NCI-H2081 (cell line): ENCODE results near the gene DUOXA1.
A peak's percentile ranks its signal among the peaks of the same experiment; 100 is the strongest.

ENCODE experiments used
- DNase-seq, 2 experiments: peaks; one replicate each; lab custom pipeline; 2025; lab: John Stamatoyannopoulos, UW

DUOXA1 gene

DNA sequence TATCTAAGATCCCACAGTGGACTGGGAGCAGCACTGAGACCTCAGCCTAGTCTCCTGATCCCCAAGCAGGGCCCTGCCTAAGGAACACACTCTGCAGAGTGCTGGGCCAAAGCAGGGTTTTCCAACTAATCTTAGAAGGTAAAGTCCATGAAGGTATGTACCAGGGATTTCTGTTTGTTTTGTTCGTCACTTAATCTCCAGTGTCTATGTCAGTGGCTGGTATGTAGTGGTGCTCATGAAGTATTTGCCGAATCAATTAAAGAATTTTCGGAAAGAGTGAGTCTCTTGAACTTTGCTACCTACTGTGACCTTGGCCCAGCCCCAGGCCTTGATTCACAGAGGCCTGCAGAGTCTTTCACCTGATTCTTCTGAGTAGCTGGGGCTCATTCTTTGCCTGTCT, 1.8 kb upstream of the DUOXA1 start:
- no peak for DNase-seq

- no peak for DNase-seq
Measured at GRCh38 chr15:45130291-45131000, 767 bp upstream of the DUOXA1 start.

GRCh38 chr15:45128971-45129639, 574 bp downstream of the DUOXA1 start:
- DNase-seq: no peak

DNA sequence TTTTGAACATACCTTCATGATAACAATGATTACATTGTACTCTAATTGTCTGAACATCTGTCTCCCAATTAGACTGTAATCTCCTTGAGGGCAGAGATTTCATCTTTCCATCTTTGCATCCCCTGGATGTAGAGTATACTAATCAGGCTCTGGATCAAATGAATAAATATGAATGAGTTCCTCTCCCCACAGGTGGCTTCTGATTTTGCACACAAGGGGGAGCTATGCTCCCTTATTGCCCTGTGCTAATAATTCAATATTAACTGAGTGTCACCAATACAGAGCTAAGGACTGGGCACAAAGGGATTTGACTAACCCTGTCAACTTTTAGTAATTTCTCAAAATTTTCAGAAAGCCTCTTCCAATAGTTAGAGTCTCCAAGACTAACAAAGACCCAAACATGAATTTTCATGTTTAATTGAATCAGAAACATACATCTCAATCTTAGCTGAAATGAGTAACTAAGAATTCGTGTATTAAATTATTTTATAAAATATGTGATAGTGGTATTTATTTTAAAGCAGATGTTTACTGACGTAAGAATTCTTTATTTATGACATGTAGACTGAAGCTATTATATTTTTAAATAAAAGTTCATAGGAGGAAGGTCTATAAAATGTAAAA, 3.0 kb downstream of the DUOXA1 start:
- DNase-seq: peak in 1 of 2 experiments; percentile 34

DNA sequence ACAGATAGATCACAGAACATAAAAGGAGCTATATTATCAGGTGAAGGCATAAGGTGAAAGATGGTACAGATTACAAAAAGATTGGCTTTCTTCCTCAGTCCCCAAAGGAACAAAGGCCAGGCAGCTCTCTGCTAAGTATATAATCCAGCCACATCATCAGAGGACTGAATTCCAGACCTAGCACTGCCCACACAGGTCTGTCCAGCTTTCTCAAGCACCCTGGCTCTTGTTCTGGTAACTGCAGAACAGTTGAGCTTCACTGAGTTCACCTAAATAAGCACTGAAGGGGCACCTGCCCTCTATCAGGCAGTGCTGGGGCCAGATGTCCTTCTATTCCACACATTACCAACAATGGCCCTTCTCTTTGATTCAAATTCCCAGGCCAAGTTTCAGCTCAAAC, 6.3 kb downstream of the DUOXA1 start:
- no peak for DNase-seq

- DNase-seq: no peak
Measured at GRCh38 chr15:45122719-45123118, 7.0 kb downstream of the DUOXA1 start.

DNA sequence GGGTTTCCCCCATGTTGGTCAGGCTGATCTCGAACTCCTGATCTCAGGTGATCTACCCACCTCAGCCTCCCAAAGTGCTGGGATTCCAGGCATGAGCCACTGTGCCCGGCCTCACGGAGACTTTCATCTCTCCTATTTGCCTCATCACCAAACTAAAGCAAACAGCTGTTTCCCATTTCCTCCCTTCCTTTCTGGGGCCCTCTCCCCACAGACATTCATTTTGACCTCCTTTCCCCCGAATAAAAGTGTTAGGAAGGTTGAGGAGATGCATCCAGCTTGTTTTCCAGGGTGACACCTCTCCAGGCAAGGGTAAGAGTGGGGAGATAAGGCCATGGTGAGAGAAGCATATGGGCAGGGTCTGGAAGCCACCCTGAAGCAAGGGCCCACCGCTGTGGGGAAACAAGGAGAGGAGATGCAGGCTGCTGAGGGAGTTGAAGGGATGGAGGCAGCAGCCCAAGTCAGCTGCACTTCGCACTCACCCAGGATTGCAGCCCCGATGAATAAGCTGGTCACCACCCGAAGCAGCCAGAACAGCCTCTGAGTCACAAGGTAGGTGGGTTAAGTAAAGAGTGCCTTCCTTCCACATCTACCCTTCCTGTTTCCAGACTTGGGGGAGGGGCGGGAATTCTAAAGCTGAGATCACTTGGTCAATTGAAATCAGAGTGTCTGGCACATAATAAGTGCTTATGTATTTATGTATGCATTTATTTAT, 7.8 kb downstream of the DUOXA1 start:
- DNase-seq: no peak

DNA sequence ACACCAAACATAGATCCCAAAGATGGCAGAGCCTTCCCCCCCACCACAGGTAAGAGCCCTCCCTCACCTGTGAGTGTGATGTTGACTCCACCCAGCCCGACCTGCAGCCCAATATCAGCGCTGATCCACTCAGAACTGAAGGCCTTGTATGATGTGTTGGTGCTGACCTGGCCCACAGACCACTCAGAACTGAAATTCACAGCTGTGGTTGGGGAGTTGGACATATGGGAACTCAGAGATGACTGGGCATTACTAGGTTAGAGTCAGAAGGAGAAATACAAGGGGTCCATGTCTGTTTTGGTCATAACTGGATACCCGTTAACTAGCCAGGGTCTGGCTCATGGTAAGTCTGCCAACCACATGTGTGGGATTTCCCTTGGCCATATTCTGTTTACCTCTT, 8.7 kb downstream of the DUOXA1 start:
- DNase-seq: no peak

GRCh38 chr15:45120081-45120972, 9.4 kb downstream of the DUOXA1 start:
- DNase-seq: no peak

DNA sequence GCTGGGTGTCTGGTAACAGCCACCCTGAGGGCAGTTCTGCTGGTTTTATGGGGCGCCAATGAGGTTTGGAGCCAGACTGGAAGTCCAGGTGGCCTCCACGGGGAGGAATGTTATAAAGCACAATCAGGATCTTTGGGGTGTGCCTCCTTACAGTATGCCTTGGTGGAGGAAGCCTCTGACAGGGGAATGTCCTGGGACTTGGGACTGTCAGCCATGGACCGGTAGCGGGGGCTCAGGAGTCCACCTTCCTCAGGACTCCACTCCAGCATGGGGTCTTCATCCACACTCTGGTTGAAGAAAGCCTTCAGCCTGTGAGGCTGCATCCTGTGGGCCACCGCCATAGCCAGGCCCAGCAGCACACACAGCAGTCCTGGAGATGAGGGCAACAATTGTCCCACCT, 10.7 kb downstream of the DUOXA1 start:
- no peak for DNase-seq

DNA sequence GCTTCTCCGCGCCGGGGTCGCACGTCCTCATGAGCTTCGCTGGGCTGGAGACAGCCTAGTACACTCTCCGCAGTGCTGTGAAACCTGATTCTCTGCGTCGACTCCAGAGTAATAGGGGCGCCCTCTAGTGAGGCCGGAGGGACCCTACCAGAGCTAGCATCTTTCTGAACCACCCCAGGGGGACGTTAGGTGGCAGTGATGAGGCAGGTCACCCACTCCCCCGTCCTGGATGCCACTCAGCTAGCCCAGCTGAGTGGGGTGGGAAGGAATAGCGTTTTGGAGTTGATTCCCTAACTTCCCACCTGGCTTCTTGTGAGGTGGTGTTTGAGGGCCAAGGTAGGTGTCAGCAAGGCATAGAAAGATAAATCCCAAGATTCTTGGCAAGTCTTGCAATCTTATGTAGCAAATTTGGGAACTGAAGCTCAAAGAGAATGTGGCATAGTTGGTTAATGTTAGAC, 11.5 kb downstream of the DUOXA1 start:
- peak; percentile 90 to 93 for DNase-seq

DNA sequence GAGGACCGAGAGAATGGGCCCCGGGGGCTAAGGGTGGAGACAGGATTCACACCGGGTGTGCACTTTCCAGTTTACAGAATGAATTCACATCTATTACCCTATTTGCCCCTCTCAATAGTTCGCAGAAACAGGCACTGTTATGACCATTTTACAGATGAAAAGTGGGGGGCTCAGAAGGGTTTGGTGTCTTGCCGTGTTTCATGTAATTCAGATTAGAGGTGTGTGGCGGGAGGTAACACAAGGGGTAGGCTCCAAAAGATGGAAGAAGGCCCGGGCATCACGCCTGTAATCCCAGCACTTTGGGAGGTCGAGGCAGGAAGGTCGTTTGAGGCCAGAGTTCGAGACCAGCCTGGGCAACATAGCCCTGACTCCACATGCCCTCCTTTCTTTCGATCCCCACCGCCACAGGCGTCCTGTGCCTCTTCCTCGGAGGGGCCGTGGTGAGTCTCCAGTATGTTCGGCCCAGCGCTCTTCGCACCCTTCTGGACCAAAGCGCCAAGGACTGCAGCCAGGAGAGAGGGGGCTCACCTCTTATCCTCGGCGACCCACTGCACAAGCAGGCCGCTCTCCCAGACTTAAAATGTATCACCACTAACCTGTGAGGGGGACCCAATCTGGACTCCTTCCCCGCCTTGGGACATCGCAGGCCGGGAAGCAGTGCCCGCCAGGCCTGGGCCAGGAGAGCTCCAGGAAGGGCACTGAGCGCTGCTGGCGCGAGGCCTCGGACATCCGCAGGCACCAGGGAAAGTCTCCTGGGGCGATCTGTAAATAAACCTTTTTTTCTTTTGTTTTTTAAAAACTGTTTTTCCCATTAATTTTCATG, 12.2 kb downstream of the DUOXA1 start:
- no peak for DNase-seq

DNA sequence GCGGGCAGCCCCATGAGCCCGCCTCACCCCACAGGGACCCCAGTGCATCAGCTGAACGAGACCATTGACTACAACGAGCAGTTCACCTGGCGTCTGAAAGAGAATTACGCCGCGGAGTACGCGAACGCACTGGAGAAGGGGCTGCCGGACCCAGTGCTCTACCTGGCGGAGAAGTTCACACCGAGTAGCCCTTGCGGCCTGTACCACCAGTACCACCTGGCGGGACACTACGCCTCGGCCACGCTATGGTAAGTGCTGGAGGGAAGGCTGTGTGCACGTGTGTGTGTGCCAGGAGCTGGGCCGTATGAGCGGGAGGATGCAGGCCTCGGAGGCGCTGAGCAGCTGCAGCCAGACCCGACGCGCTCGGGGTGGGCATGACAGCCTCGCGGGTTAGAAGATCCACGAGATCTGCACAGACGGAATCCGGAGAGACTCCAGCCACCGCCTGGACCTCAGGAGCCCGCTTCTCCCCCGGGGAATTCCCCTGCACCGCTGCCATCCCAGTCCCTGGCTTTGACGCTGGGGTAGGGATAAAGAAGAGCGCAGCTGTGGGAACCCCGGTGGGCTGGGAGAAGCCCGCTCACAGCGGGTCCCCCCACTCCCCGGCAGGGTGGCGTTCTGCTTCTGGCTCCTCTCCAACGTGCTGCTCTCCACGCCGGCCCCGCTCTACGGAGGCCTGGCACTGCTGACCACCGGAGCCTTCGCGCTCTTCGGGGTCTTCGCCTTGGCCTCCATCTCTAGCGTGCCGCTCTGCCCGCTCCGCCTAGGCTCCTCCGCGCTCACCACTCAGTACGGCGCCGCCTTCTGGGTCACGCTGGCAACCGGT, 13.0 kb downstream of the DUOXA1 start:
- DNase-seq: no peak

- DNase-seq: no peak
Measured at GRCh38 chr15:45116006-45116481, 13.6 kb downstream of the DUOXA1 start.

- no peak for DNase-seq
Measured at GRCh38 chr15:45115312-45115820, 14.3 kb downstream of the DUOXA1 start.

DNA sequence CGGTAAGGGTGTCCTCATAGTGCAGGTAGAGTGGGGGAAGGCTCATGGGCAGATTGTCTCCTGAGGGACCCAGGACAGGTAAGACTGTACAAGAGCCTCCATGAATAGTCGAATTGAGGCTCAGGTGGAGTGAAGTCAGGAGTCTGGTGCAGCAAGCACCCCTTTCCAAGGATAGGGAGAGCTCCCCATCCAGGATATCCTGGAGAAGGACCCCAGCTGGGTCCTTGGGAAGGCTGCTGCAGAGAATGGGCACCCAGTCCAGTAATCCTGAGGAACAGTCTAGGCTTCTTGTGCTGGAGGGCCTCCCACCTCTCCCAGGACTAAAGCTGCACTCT, 15.0 kb downstream of the DUOXA1 start:
- no peak for DNase-seq

DNA sequence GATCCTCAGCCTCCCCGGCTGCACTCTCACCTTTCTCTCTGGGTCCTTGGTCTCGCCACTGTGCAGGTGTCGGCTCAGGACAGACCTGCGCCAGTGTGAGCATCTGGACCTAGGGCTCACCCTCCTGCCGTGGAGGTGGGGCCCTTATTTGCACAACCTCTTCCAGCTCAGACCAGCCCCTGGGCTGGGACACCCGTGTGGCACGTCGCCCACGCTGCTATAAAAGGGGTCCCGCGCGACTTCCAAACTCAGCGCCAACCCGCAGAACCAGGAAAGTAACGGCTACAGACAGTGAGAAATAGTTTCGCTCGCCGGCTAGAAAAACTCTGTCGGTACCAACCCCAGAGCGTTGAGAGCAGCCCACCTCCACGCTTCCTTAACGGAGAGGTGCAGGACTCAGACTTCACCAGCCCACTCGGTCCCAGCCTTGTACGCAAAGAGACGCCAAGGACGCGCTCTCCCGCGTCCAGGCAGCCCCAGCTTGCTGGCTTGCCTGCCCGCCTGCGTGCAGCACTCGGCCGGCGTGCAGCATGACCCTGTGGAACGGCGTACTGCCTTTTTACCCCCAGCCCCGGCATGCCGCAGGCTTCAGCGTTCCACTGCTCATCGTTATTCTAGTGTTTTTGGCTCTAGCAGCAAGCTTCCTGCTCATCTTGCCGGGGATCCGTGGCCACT, 15.5 kb downstream of the DUOXA1 start, which contains the start of the genes DUOX2 and DUOXA2:
Gene DUOX2 (minus strand): TSS at position 97 of the 675 bp plus-strand sequence. CDS start 761 bp downstream, outside the sequence.
Gene DUOXA2 (plus strand): TSS at position 251 of the 675 bp plus-strand sequence. CDS start 280 bp downstream, at position 531.
- peak in 1 of 2 experiments; percentile 5 for DNase-seq

DNA sequence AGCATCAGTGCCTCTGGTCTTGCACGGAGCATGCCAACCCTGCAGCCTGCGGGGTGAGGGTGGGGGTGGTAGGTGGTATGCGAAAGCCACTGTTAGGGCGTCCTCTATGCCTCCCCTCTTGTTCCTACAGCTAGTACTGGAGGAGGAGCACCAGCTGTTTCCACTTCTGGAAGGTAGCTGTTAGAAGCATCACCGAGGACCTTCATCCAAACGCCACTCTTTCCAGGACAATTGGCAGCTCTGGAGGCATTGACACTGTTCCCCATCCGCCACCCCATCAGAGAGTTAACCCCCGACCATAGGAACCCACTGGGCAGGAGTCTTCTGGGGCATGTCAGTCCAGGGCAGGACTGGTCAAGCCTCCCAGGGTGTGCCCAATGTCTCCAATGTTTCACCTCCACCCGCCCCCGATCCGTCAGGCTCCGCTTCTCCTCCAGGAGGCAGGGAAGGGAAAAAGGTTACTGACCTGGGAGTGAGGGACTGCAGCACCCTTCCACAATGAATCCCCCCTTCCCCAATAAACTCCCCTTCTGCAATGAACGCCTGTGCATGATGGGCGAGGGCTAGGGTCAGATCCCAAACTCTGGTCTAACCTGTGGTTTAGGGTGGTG, 16.2 kb downstream of the DUOXA1 start:
- no peak for DNase-seq
